ENCODE measurements around the gene NCKAP1. TPM values are rescaled to one million over a fixed set of nuclear protein-coding genes. Genes with fewer than 3 reads are reported as not detected.

Gene NCKAP1
- total RNA-seq, 5 donors from 2014 or later (not counting 1 experiment from before 2014, with no cell fraction given) = 2.6 to 7.6 (median 4.9) TPM

DNA sequence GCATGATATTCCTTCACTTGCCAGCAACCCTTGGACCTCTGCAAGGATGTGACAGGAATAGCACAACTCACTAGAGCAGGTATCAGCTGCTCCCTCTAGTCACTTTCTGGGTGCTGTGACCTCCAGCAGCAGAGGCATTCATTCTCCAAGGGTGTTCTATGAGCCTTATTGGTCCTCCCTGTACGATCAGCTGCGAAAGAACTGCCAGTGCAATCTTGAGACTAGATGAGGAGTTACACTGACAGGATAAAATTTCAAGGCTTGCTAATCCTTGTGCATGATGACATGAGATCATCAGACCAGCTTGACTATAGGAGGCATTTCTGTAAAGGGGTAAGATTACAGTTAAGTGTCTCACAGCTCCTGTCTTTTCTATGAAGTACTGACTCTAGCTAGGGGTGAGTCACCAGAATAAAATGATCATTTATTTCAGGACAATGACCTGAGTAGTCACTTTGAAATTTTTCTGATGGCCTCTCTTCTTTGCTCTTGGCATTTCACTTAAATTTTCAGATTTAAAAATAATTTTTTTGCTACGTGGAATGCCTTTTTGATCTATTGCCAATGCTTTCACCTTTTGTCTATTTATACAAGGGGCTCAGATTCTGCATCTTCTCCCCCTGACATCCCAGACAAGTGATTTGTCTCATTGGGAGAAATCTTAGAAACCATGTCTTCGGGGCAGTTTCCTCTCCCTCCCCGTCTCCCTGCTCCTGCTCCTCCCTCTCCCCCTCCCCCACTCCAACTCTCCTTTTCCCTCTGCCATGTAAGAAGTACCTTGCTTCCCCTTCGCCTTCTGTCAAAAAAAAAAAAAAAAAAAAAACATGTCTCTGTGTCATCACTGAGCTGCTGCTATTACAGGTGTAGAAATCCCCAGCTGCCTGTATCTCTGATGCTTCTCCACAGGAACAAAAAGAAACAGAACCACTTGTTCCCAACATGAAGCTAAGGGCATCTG, 122.6 kb downstream of the NCKAP1 start:
- Mint-ChIP-seq H3K36me3 (peaks cover 20% of the 10 kb centered on the region), H3K27me3 (no peaks in the 10 kb centered on the region), H3K27ac (no peak overlapping the region), H3K9me3 (no peaks in the 10 kb centered on the region), H3K4me3 (no peak overlapping the region), H3K4me1 (no peaks in the 10 kb centered on the region)
- H3K27ac ChIP-seq (ENCODE audit: low read length) = no peak overlapping the region
- DNase-seq = no peak
- H3K4me3 ChIP-seq (ENCODE audit: control insufficient read depth in 1 of 2, extremely low read depth in 1 of 2, low read length in 1 of 2) = no peak overlapping the region
- ATAC-seq (replicated peaks in 1 of 4) = no peak
- WGBS (ENCODE audit: insufficient coverage) = 90% methylated on average over 3 of the region's 6 CpGs
- CTCF ChIA-PET = interaction anchor here in 1 of 2 donors (0.6 kb wide), 1 partner anchor 395 kb away, joined by 4 read pairs; no protein-coding TSS in a partner anchor
- POLR2A ChIA-PET = interaction anchor here in 1 of 2 donors (0.6 kb wide), 1 partner anchor 166 kb away, joined by 7 read pairs; no protein-coding TSS in a partner anchor
- no peaks in the 10 kb centered on the region for H3K9me3 ChIP-seq
- no peaks in the 10 kb centered on the region for H3K4me1 ChIP-seq (ENCODE audit: control insufficient read depth in 1 of 2, extremely low read depth in 1 of 2, insufficient read depth in 2 of 2, low read length in 2 of 2)
- H3K36me3 ChIP-seq (ENCODE audit: control insufficient read depth in 2 of 2, extremely low read depth in 1 of 2, insufficient read depth in 1 of 2, low read length in 1 of 2) = no peaks in the 10 kb centered on the region
- H3K27me3 ChIP-seq (replicated peaks in 1 of 2; ENCODE audit: control insufficient read depth in 2 of 2, extremely low read depth in 1 of 2, insufficient read depth in 2 of 2, low read length in 1 of 2) = no peaks in the 10 kb centered on the region

DNA sequence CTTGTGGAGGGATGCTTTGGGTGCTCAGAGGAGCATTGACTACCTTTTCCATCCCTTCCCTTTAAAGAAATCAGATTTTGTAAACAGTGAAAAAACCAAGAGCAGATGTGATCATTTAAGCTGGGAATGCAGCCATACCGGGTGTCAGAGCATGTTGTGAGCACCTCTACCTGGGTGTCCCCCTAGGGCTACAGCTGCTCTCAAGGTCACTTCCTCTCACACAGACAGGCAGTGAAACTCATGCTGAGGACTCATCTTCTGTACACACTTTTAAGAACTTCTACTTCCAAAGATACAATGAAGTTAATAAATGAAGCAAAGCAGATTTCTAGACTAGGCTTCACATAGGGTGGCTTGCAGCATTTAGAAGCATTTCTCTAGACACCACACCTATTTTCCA, 123.4 kb downstream of the NCKAP1 start:
- Mint-ChIP-seq H3K36me3 (peaks cover 20% of the 10 kb centered on the region), H3K27me3 (no peaks in the 10 kb centered on the region), H3K27ac (no peak overlapping the region), H3K4me1 (no peaks in the 10 kb centered on the region), H3K4me3 (no peak overlapping the region), H3K9me3 (no peaks in the 10 kb centered on the region)
- H3K4me3 ChIP-seq (ENCODE audit: control insufficient read depth in 1 of 2, extremely low read depth in 1 of 2, low read length in 1 of 2) = no peak overlapping the region
- H3K27me3 ChIP-seq (replicated peaks in 1 of 2; ENCODE audit: control insufficient read depth in 2 of 2, extremely low read depth in 1 of 2, insufficient read depth in 2 of 2, low read length in 1 of 2) = no peaks in the 10 kb centered on the region
- ChIA-PET POLR2A (no interaction called here), CTCF (no interaction called here)
- H3K27ac ChIP-seq (ENCODE audit: low read length) = no peak overlapping the region
- no peaks in the 10 kb centered on the region for H3K4me1 ChIP-seq (ENCODE audit: control insufficient read depth in 1 of 2, extremely low read depth in 1 of 2, insufficient read depth in 2 of 2, low read length in 2 of 2)
- no peaks in the 10 kb centered on the region for H3K9me3 ChIP-seq
- WGBS (ENCODE audit: insufficient coverage) = 100% methylated on average over 1 of the region's 1 CpG
- ATAC-seq (replicated peaks in 1 of 4) = no peak
- H3K36me3 ChIP-seq (ENCODE audit: control insufficient read depth in 2 of 2, extremely low read depth in 1 of 2, insufficient read depth in 1 of 2, low read length in 1 of 2) = no peaks in the 10 kb centered on the region
- no peak for DNase-seq

DNA sequence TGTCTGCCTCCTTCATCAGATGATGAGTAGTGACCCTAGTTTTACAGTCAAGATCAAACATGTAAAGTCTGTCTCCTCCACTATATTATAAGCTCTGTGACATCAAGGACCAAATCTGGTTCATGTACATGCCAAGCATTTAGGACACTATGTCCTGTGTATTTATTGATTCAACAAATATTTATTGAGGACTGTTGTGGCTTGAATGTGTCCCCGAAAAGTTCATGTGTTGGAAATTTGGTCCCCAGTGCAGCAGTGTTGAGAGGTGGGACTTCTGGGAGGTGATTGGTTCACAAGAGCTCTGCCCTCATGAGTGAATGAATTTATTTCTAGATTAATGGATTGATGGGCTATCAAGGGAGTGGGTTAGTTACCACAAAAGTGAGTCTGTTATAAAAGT, 125.2 kb downstream of the NCKAP1 start:
- H3K4me1 ChIP-seq (ENCODE audit: control insufficient read depth in 1 of 2, extremely low read depth in 1 of 2, insufficient read depth in 2 of 2, low read length in 2 of 2) = no peaks in the 10 kb centered on the region
- H3K9me3 Mint-ChIP-seq = no peaks in the 10 kb centered on the region
- ChIA-PET CTCF (no interaction called here), POLR2A (no interaction called here)
- no peak overlapping the region for H3K27ac Mint-ChIP-seq
- DNase-seq (no peak), ATAC-seq (replicated peaks in 1 of 4) (no peak)
- no peaks in the 10 kb centered on the region for H3K27me3 Mint-ChIP-seq
- H3K4me1 Mint-ChIP-seq = no peaks in the 10 kb centered on the region
- H3K36me3 Mint-ChIP-seq = peaks cover 24% of the 10 kb centered on the region
- no peak overlapping the region for H3K4me3 Mint-ChIP-seq
- no peak overlapping the region for H3K27ac ChIP-seq (ENCODE audit: low read length)
- no peak overlapping the region for H3K4me3 ChIP-seq (ENCODE audit: control insufficient read depth in 1 of 2, extremely low read depth in 1 of 2, low read length in 1 of 2)
- no peaks in the 10 kb centered on the region for H3K27me3 ChIP-seq (replicated peaks in 1 of 2; ENCODE audit: control insufficient read depth in 2 of 2, extremely low read depth in 1 of 2, insufficient read depth in 2 of 2, low read length in 1 of 2)
- no peaks in the 10 kb centered on the region for H3K36me3 ChIP-seq (ENCODE audit: control insufficient read depth in 2 of 2, extremely low read depth in 1 of 2, insufficient read depth in 1 of 2, low read length in 1 of 2)
- WGBS (ENCODE audit: insufficient coverage) = 89% methylated on average over 1 of the region's 1 CpG
- H3K9me3 ChIP-seq = no peaks in the 10 kb centered on the region

DNA sequence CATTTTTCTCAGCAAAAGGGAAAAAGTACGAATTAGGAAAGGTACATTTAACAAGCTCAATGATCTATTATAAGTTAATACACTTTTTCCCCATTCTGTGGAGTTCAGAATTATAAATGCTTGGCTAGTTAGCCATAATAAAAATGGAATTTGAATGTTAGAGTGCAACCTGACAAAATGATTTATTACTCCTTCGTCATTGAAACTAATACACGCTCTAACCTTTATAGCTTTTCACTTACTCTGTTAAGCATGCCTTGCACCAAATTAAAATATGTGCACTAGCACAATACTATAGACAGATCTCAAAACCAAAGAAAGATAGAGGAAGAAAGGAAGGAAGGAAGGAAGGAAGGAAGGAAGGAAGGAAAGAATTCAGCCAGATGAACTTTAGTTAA, 125.7 kb downstream of the NCKAP1 start:
- H3K4me1 Mint-ChIP-seq = no peaks in the 10 kb centered on the region
- no peaks in the 10 kb centered on the region for H3K9me3 ChIP-seq
- no peak overlapping the region for H3K27ac Mint-ChIP-seq
- CTCF ChIA-PET = no interaction called here
- H3K36me3 Mint-ChIP-seq = peaks cover 24% of the 10 kb centered on the region
- H3K27ac ChIP-seq (ENCODE audit: low read length) = no peak overlapping the region
- WGBS (ENCODE audit: insufficient coverage) = no CpG with 5 or more reads among the region's 3 CpGs
- DNase-seq = no peak
- H3K4me3 ChIP-seq (ENCODE audit: control insufficient read depth in 1 of 2, extremely low read depth in 1 of 2, low read length in 1 of 2) = no peak overlapping the region
- no peak for ATAC-seq (replicated peaks in 1 of 4)
- no peak overlapping the region for H3K4me3 Mint-ChIP-seq
- H3K36me3 ChIP-seq (ENCODE audit: control insufficient read depth in 2 of 2, extremely low read depth in 1 of 2, insufficient read depth in 1 of 2, low read length in 1 of 2) = no peaks in the 10 kb centered on the region
- H3K27me3 ChIP-seq (replicated peaks in 1 of 2; ENCODE audit: control insufficient read depth in 2 of 2, extremely low read depth in 1 of 2, insufficient read depth in 2 of 2, low read length in 1 of 2) = no peaks in the 10 kb centered on the region
- no peaks in the 10 kb centered on the region for H3K9me3 Mint-ChIP-seq
- POLR2A ChIA-PET = interaction anchor here in 1 of 2 donors (0.6 kb wide), 1 partner anchor 78 kb away, joined by 3 read pairs; no protein-coding TSS in a partner anchor
- H3K27me3 Mint-ChIP-seq = no peaks in the 10 kb centered on the region
- no peaks in the 10 kb centered on the region for H3K4me1 ChIP-seq (ENCODE audit: control insufficient read depth in 1 of 2, extremely low read depth in 1 of 2, insufficient read depth in 2 of 2, low read length in 2 of 2)

DNA sequence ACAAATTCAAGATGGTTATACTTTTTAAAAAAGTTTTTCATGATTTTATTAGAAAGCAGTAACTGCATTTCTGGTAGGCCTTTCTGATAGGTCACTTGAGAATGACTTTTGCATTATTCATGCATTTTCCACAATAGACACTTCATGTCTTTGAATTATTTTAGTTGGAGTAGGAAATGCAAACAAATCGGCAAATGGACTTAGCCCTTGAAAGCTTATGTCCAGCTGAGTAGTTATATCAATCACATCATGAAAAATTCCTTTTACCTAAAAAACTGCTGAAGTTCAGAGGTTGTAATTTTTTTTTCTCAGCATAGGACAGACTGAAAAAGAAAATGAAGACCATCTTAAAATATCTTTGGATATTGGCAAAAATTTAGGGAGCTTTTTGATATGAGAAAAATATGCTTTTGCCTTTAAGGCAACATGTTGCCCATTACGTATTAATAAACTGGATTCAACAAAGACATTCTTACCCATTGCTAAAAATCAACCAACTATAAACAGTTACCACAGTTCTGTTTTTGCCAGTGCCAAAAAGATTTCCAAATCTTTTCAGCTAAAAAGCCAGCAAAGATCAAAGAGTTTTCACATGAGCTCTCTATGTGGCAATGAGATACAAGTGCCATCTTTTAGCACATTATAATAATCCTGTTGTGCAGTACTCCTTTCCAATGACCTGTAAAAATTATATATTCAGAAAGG, 126.3 kb downstream of the NCKAP1 start:
- Mint-ChIP-seq H3K36me3 (peaks cover 24% of the 10 kb centered on the region), H3K27me3 (no peaks in the 10 kb centered on the region), H3K27ac (no peak overlapping the region), H3K4me3 (no peak overlapping the region), H3K4me1 (no peaks in the 10 kb centered on the region), H3K9me3 (no peaks in the 10 kb centered on the region)
- ATAC-seq (replicated peaks in 1 of 4) = no peak
- H3K9me3 ChIP-seq = no peaks in the 10 kb centered on the region
- H3K4me1 ChIP-seq (ENCODE audit: control insufficient read depth in 1 of 2, extremely low read depth in 1 of 2, insufficient read depth in 2 of 2, low read length in 2 of 2) = no peaks in the 10 kb centered on the region
- ChIA-PET CTCF (no interaction called here), POLR2A (interaction anchor here in 1 of 2 donors (0.6 kb wide), 1 partner anchor 79 kb away, joined by 3 read pairs; no protein-coding TSS in a partner anchor)
- no peaks in the 10 kb centered on the region for H3K36me3 ChIP-seq (ENCODE audit: control insufficient read depth in 2 of 2, extremely low read depth in 1 of 2, insufficient read depth in 1 of 2, low read length in 1 of 2)
- WGBS (ENCODE audit: insufficient coverage) = no CpG with 5 or more reads among the region's 2 CpGs
- no peak overlapping the region for H3K27ac ChIP-seq (ENCODE audit: low read length)
- no peaks in the 10 kb centered on the region for H3K27me3 ChIP-seq (replicated peaks in 1 of 2; ENCODE audit: control insufficient read depth in 2 of 2, extremely low read depth in 1 of 2, insufficient read depth in 2 of 2, low read length in 1 of 2)
- H3K4me3 ChIP-seq (ENCODE audit: control insufficient read depth in 1 of 2, extremely low read depth in 1 of 2, low read length in 1 of 2) = no peak overlapping the region
- no peak for DNase-seq

DNA sequence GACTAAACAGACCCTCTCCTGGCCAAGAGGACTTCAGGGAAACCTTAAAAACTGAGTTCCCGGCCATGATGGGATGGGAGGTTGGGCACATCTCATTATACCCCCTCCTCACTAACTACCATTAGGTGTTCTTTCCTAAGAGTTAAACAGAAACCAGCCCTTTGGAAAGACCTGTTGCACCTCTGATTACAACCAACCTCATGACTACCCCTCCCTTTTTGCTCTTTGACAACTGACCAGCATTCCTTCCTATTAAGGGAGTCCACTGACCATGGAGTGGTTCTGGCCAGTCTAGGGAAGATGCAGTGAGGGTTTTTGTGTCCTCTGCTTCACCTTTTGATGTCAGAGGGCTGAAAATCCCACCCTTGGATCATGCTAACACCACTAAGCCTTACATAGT, 127.3 kb downstream of the NCKAP1 start:
- no peaks in the 10 kb centered on the region for H3K9me3 Mint-ChIP-seq
- H3K27me3 Mint-ChIP-seq = no peaks in the 10 kb centered on the region
- Histone ChIP-seq H3K4me1 (ENCODE audit: control insufficient read depth in 1 of 2, extremely low read depth in 1 of 2, insufficient read depth in 2 of 2, low read length in 2 of 2) (no peaks in the 10 kb centered on the region), H3K27me3 (replicated peaks in 1 of 2; ENCODE audit: control insufficient read depth in 2 of 2, extremely low read depth in 1 of 2, insufficient read depth in 2 of 2, low read length in 1 of 2) (no peaks in the 10 kb centered on the region), H3K27ac (ENCODE audit: low read length) (no peak overlapping the region), H3K4me3 (ENCODE audit: control insufficient read depth in 1 of 2, extremely low read depth in 1 of 2, low read length in 1 of 2) (no peak overlapping the region), H3K36me3 (ENCODE audit: control insufficient read depth in 2 of 2, extremely low read depth in 1 of 2, insufficient read depth in 1 of 2, low read length in 1 of 2) (no peaks in the 10 kb centered on the region), H3K9me3 (no peaks in the 10 kb centered on the region)
- ChIA-PET CTCF (no interaction called here), POLR2A (no interaction called here)
- no peaks in the 10 kb centered on the region for H3K4me1 Mint-ChIP-seq
- DNase-seq (no peak), ATAC-seq (replicated peaks in 1 of 4) (no peak)
- H3K36me3 Mint-ChIP-seq = peaks cover 24% of the 10 kb centered on the region
- no peak overlapping the region for H3K27ac Mint-ChIP-seq
- H3K4me3 Mint-ChIP-seq = no peak overlapping the region
- WGBS (ENCODE audit: insufficient coverage) = no CpG with 5 or more reads among the region's 1 CpG
